HG02943 (cell line): ENCODE measurements around the gene VIPR2.
"Not testable (repeated sequence)": the region's sequence is repeated elsewhere in the genome, so short reads cannot be mapped to it uniquely, and the experiment has no call there.

Experiments
- ATAC-seq: cut with Tn5 transposase; IDR thresholded peaks from one replicate; pipeline ENCODE4 v1.9.1; 2021; ENCODE audit warnings: mild to moderate bottlenecking, low read depth, moderate library complexity; ENCODE audit not compliant: unreplicated experiment

VIPR2 gene

DNA sequence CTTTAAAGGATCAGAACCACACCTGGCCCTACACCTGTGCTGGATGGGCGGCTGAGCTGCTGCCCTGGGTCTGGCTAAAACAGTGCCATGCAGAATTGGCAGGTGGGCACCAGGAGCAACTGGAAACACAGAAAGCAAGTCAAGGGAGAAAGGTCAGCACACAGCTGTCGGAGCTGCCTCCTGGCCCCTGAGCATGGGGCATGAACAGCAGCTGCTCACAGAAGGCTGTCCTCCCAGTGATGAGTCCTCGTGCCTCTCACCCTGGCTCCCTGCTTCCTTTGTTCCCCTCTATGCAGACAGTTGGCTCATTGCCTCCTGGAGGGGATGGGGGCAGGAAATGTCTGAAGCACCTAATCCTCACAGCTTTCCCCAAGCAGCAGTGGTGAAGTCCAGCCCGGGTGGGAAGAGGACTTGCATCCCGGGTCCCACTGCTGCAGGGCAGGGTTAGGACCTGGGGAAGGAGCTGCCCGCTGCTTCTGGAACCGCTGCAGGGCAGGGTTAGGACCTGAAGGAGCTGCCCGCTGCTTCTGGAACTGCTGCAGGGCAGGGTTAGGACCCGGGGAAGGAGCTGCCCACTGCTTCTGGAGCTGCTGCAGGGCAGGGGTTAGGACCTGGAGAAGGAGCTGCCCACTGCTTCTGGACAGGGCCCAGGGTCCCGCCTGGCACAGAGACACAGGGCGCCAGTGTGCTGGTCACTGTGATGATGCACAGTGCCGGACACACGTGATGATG is 37.3 kb downstream of the VIPR2 start:
- ATAC-seq, result no peak

DNA sequence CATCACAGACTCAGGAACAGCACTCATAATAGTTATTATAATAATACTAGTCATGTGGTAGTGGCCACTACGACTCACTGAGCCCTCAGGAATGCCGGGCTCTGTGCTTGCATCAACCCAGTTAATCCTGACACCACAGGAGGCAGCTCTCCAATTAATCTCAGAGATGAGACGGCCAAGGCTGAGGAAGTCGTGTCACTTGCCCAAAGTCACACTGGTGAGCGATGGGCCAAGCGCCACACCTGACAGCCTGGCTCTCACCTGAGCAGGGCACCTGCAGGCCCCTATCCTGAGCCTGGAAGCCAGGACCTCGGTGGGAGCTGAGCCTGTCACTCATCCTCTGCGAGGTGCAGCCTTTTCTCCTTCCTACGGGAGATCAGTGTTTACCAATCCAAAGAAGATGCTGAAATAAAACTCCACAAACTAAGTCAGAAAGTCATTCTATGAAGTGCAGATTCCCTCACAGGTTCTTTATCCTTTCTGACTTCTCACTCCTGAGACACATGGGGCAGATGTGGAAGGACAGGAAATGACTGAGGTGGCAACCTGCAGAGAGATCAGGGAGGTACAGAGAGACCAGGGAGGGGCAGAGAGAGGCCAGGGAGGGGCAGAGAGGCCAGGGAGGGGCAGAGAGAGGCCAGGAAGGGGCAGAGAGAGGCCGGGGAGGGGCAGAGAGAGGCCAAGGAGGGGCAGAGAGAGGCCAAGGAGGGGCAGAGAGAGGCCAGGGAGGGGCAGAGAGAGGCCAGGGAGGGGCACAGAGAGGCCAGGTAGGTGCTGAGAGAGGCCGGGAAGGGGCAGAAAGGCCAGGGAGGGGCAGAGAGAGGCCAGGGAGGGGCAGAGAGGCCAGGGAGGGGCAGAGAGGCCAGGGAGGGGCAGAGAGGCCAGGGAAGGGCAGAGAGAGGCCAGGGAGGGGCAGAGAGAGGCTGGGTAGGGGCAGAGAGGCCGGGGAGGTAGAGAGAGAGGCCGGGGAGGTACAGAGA is 38.5 kb downstream of the VIPR2 start:
- ATAC-seq, result no peak

DNA sequence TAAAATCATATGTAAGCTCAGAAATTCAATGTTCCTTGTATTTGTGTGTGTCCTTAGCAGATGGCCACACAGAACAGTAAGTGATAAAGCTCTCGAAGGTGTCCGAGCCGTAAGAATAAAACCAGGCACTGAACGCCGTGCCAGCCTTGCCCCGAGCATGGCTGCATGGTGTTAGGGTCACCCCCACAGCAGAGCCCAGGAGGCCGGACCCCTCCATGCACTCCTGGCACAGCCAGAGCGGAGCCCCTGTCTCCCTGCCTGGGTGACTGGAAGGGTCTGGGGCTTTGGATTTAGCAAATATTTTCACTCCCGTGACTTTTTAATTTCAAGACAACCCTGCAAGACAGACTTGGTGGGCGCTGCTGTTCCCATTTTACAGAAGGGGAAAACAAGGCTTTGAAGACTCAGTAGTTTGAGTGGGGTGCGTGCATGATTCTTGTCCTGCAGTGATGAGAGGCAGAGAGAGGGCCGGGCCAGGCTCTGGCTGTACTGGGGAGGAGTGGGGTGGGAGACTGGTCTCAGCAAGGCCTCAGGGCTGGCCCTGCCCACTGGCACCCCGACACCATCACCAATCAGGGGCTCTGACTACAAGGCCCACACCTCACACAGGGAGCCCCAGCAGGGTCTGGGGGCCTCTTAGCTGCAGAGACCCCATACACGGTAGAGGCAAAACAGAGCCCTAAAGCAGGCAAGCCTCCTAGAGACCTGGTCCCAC is 39.4 kb downstream of the VIPR2 start:
- no peak for ATAC-seq

DNA sequence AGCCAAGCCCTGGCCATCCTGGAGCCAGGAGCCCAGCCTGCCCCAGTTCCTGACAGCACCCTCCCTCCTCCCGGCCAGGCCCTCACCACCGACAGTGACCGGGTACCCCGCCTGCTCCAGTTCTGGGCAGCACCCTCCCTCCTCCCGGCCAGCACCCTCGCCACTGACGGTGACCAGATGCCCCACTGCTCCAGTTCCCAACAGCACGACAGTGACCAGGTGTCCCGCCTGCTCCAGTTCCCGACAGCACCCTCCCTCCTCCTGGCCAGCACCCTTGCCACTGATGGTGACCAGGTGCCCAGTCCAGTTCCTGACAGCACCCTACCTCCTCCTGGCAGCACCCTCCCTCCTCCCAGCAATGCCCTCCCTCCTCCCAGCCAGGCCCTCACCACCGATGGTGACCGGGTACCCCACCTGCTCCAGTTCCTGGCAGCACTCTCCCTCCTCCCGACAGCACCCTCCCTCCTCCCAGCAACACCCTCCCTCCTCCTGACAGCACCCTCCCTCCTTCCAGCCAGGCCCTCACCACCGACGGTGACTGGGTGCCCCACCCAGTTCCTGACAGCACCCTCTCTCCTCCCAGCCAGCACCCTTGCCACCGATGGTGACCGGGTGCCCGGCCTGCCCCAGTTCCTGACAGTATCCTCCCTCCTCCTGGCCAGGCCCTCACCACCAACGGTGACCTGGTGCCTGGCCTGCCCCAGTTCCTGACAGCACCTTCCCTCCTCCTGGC is 40.3 kb downstream of the VIPR2 start:
- no peak for ATAC-seq

DNA sequence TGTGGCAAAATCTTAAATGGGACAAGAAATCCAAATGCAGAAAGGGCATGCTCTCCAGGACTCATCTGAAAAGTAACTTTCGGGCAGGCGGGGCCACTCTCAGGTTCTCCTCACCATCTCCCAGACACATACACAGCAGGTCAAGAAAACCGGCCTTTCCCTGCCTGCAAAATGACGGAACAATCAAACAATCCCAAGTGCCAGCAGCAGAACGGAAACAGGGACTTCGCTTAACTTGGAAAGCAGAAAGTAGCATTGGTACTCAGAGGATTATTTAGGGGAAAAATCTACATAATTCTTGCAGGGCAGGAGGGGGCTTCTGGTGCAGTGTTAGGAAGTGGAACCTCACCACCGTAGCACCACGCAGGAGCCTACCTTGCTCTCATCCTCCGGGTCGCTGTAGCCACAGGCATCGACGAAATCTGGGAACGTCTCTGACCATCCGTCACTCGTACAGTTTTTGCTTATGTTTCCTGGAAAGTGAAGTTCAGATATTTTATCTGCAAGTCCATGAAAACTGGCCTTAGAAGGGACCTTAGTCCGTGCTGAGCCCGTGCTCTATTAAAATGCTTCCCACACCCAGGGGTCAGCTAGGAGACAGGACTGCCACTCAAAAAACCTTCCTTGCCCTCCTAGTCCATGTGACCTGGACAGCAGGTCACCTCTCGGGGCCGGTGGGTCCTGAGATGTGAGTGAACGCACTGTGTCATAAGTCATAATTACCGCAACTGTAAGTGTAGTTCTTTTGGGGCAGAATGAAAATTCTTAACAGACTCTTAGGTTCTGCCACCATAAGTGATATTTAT is 41.1 kb downstream of the VIPR2 start:
- no peak for ATAC-seq

DNA sequence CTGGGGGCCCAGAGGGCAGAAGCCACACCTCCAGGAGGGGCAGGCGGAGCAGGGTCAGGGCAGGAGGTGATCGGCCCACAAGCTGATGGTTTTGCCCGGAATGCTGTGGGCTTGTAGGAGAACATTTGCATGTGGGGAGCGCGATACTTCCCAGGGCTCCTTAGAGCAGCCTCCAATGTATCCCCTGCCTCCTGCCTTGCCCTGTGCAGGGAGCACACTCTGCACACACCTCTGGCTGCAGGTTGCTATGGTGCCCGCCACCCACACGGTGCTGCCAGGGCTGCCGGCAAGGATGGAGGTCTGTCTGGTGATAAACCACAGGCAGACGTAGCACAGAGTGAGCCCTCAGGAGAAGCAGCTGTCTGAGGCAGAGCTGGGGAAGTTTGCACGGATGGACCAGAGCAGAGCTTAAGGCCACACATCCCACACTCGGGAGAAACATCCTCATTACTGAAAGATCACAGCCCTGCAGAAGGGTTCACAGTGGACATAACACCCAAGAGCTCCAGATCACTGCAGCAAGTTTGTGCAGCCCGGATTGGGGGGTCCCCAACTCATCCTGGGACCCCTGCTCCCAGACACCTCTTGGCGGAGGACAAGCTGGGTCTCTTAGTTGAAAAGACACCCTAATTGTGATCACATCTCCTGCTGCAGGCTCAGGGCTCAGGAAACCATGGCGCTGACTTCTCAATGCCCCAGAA is 41.8 kb downstream of the VIPR2 start:
- no peak for ATAC-seq

DNA sequence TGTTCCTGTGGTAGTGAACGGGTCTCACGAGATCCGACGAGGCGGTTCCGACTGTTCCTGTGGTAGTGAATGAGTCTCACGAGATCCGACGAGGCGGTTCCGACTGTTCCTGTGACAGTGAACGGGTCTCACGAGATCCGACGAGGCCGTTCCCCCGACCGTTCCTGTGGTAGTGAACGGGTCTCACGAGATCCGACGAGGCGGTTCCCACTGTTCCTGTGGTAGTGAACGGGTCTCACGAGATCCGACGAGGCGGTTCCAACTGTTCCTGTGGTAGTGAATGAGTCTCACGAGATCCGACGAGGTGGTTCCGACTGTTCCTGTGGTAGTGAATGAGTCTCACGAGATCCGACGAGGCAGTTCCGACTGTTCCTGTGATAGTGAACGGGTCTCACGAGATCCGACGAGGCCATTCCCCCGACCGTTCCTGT is 43.0 kb downstream of the VIPR2 start:
- not testable (repeated sequence) for ATAC-seq

DNA sequence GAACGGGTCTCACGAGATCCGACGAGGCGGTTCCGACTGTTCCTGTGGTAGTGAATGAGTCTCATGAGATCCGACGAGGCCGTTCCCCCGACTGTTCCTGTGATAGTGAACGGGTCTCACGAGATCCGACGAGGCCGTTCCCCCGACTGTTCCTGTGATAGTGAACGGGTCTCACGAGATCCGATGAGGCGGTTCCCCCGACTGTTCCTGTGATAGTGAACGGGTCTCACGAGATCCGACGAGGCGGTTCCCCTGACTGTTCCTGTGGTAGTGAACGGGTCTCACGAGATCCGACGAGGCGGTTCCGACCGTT is 43.6 kb downstream of the VIPR2 start:
- ATAC-seq, result not testable (repeated sequence)

DNA sequence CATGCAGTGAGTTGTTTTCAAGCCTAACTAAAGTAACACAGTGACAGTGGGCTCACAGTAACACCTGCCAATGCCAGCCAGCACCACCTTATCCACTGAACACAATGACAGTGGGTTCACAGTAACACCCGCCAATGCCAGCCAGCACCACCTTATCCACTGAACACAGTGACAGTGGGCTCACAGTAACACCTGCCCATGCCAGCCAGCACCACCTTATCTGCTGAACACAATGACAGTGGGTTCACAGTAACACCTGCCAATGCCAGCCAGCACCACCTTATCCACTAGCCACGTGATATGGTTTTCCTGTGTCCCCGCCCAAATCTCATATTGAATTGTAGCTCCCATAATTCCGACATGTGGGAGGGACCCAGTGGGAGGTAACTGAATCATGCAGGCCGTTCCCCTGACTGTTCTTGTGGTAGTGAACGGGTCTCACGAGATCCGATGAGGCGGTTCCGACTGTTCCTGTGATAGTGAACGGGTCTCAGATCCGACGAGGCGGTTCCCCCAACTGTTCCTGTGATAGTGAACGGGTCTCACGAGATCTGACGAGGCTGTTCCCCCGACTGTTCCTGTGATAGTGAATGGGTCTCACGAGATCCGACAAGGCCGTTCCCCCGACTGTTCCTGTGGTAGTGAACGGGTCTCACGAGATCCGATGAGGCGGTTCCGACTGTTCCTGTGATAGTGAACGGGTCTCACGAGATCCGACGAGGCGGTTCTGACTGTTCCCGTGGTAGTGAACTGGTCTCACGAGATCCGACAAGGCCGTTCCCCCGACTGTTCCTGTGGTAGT is 44.2 kb downstream of the VIPR2 start:
- ATAC-seq, result not testable (repeated sequence)

DNA sequence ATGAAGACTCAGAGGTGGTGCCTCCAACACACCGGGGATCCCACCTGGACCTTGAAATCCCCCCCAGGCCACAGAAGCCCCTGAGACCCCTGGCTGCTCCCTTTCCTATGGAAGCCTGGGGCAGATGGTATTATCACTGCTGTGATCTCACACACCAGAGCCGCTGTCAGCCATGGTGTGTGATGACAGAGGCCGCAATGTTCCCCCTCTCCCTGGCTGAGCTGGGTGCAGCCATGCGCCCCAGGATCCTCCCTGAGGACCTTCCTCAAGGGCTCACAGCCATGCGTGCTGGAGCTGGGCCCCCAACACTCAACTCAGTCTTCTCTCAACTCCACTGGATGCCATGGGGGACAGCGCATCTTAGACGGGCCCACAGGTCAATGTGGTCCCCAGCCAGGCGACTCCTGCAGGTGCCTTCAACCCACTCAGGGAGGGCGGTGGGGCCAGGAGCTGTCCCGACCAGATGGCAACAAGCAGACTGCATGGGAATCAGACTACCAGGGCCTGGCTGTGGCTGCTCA is 44.9 kb downstream of the VIPR2 start:
- ATAC-seq, result no peak

DNA sequence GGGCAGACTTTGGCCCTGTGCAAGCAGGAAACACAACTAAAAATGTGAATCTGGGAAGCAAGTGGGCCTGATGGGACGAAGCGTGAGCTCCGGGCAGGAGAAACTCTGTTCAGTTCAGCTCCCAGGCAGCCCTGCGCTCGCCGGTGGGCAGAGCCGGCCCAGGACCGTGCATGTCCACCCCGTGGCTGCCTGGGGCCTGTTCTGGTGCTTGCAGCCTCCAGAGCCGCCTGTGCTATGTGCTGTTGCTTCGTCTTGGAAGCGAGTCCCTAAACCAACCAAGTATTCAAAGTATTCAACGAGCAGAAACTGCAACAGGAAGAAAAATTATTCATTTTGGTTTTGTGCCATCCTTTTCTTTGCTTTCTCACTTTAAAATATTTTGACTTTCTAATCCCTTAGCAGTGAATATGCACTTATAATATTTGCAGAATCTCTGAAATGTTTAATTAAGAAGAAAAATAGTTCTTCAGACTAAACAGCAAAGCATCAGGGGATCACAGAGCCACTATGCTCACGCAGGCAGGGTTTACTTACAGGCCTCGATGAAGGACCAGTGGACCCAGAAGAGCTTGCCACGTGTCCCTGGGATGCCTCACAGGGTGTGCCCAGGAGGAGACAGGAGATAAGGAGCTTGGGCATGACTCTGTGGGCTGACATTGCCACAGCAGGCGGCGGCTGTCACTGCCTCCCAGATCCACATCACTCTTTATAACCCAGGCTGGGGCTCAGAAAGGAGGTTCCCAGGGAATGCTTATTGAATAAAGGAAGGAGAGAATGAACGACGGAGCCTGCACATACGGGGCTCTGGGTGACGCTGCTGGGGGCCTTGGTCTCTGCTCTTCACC is 45.6 kb downstream of the VIPR2 start:
- no peak for ATAC-seq

DNA sequence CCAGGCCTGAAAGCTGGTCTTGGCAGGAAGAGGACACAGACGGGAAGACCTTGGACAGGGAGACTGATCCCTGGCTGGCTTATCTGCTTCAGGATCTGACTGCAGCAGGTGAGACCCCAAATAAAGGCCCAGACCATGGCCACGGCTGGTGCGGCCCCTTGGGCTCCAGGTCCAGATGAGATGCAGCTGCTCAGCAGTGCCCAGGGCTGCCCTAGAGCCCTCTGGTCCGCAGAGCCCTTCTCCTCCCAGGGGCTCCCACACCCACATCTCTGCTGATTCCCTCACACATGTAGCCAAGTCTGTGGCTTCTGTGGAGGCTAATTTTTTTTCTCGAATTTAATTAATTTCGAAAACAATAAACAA is 46.3 kb downstream of the VIPR2 start:
- no peak for ATAC-seq

DNA sequence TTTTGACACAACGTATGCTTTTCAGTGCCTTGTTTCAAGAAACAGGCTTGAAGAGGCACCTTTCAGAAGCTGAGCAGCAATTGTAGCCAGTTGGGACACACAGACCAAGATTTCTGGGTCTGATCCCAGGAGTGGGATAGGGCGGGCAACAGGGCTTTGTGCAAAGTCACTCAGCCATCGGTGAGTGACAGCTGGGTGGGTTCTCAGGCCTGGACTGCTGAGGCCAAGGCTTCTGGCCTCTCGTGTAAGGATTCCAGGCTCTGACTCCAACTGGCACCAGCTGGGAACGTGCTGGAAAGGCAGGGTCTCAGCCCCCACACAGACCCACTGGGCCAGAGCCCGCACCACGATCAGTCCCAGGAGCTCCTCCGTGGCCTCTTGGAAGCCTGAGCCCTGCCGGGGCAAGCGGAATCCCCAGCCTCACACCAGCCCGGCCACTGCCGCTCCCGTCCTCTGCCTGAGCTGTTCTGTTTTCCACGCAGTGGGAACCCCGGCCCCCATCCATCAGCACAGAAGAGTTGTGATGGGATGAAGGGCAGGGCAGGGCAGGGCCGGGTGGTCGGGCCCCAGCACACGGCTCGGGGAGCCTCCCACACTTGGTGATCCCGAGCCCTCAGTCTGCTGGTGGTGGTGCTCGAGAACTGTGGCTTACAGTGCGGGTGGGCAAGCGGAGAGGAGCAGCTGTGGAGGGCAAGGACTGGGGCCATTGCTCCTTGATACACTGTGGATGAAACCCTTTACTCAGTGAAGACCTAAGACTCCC is 46.8 kb downstream of the VIPR2 start:
- ATAC-seq, result no peak

DNA sequence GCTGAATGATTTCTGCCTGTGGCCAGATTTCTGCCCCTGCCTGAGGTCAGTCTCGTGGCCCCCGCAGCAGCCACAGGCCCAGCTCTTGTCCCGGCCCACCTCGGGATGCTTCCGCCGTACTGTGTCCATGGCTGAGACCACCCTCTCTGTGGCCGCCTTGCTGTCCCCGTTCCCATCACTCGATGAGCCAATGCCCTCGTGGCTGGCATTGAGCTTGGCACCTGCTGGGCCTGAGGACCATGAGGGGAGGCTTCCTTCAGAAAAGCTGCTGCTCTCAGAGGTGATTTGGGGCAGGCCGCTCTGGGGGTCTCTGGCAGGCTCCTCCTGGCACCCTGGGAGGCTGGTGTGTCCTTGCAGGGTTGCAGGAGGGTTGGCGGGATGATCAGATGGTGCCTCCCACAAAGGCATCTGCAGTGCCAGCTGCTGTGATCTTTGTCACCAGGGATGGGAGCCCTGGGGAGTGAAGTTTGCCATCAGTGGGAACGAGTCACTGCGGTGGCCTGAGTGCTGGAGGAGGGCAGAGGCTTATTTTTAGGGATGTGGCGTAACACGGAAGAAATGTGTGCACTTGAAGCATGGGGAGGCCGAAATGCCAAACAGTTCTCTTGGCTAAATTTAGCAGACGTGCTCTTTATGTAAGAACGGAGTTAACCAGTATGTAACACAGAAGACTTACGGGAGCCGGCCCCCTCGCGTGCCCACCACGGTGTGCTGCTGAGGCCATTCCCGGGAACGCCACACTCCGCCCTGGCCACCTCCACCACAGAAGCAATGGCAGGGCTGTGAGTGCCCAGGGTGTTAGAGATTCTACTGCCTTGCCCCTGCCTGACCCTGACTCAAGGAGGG is 47.7 kb downstream of the VIPR2 start:
- ATAC-seq, result no peak

DNA sequence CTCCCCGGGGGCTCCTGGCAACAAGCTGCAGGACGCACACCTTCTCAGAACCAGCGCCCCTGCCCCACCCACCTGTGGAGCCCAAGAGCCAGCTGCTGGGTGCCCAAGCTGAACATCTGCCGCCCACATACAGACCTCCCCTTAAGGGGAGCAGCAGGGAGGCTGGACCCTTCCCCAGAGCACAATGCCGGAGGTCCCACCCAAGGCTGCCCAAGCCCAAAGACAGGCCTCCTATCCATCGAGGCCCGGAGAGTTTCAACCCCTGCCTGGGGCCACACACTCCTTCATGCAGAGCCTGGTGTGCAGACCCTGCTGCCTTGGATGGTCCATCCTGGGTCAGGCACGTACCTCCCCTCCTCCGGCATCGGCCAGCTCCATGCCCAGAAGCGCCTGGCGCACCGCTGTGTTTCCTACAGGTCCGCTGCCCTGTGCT is 48.7 kb downstream of the VIPR2 start:
- ATAC-seq, result no peak
